Effector memory CD8-positive, alpha-beta T cell (primary cell): ENCODE data around the gene LRRC73.

Experiments used
- ATAC-seq: fragments of 150-1000 bp; cut with Tn5 transposase; replicated peaks from 2 replicates; pipeline ENCODE4 v1.10.0; 2021; ENCODE audit warnings: mild to moderate bottlenecking, moderate library complexity
- DNase-seq, 3 experiments: peaks; one replicate each; pipeline ENCODE4 v3.0.0; 2021
- H3K27ac Mint-ChIP-seq, 2 donors: one replicate each; pipeline ENCODE4 v1.8.0; 2022; ENCODE audit warnings: mild to moderate bottlenecking in 2 of 2, mixed read lengths in 2 of 2, moderate library complexity in 2 of 2
- H3K27me3 Mint-ChIP-seq, 2 donors: one replicate each; pipeline ENCODE4 v1.8.0; 2022; ENCODE audit warnings: mixed read lengths in 2 of 2
- H3K36me3 Mint-ChIP-seq: one replicate; pipeline ENCODE4 v1.8.0; 2022; ENCODE audit warnings: mild to moderate bottlenecking, moderate library complexity, mixed read lengths; ENCODE audit not compliant: insufficient read depth
- H3K4me1 Mint-ChIP-seq, 2 donors: one replicate each; pipeline ENCODE4 v1.8.0; 2022; ENCODE audit warnings: low read depth in 2 of 2, mixed read lengths in 2 of 2
- H3K4me3 Mint-ChIP-seq, 2 donors: one replicate each; pipeline ENCODE4 v1.8.0; 2022; ENCODE audit warnings: mild to moderate bottlenecking in 2 of 2, mixed read lengths in 2 of 2, moderate library complexity in 2 of 2
- H3K9me3 Mint-ChIP-seq, 2 donors: one replicate each; pipeline ENCODE4 v1.8.0; 2022; ENCODE audit warnings: mixed read lengths in 2 of 2

The LRRC73 gene

GRCh38 chr6:43521836-43522235, 11.7 kb upstream of the LRRC73 start:
- H3K9me3 Mint-ChIP-seq = no peaks in the 10 kb centered on the region
- H3K27me3 Mint-ChIP-seq = no peaks in the 10 kb centered on the region
- no peak overlapping the region for H3K4me3 Mint-ChIP-seq
- DNase-seq (no peak), ATAC-seq (no peak)
- peaks cover 50% of the 10 kb centered on the region for H3K36me3 Mint-ChIP-seq
- H3K27ac Mint-ChIP-seq = no peak overlapping the region
- no peaks in the 10 kb centered on the region for H3K4me1 Mint-ChIP-seq

GRCh38 chr6:43520097-43520496, 10.0 kb upstream of the LRRC73 start:
- peaks cover 10 to 13% of the 10 kb centered on the region in 2 donors for H3K4me1 Mint-ChIP-seq
- H3K9me3 Mint-ChIP-seq = no peaks in the 10 kb centered on the region
- H3K36me3 Mint-ChIP-seq = peaks cover 48% of the 10 kb centered on the region
- no peak overlapping the region for H3K4me3 Mint-ChIP-seq
- no peak overlapping the region for H3K27ac Mint-ChIP-seq
- DNase-seq = no peak
- no peak for ATAC-seq
- H3K27me3 Mint-ChIP-seq = no peaks in the 10 kb centered on the region

GRCh38 chr6:43517505-43518357, 7.6 kb upstream of the LRRC73 start:
- no peaks in the 10 kb centered on the region for H3K27me3 Mint-ChIP-seq
- no peak overlapping the region for H3K4me3 Mint-ChIP-seq
- H3K36me3 Mint-ChIP-seq = peaks cover 50% of the 10 kb centered on the region
- H3K27ac Mint-ChIP-seq = no peak overlapping the region
- H3K4me1 Mint-ChIP-seq = peaks cover 22 to 28% of the 10 kb centered on the region in 2 donors
- no peaks in the 10 kb centered on the region for H3K9me3 Mint-ChIP-seq
- DNase-seq (no peak), ATAC-seq (peak; percentile 2)

GRCh38 chr6:43516697-43517504, 6.8 kb upstream of the LRRC73 start, which contains the start of the genes POLR1C and YIPF3:
POLR1C (plus strand) TSS chr6:43517089; CDS start chr6:43517110, 21 bp downstream.
YIPF3 (minus strand) TSS chr6:43516926; CDS start chr6:43516807, 119 bp downstream.
- Mint-ChIP-seq H3K36me3 (peaks cover 43% of the 10 kb centered on the region), H3K27ac (no peak within 1 kb of the TSS), H3K4me1 (peaks cover 23 to 31% of the 10 kb centered on the region in 2 donors), H3K9me3 (no peaks in the 10 kb centered on the region), H3K4me3 (no peak within 1 kb of the TSS), H3K27me3 (no peaks in the 10 kb centered on the region)
- peak; percentile 95 to 97 (median 95) for DNase-seq
- ATAC-seq = peak; percentile 93

- ATAC-seq = peak; percentile 5
- Mint-ChIP-seq H3K36me3 (peaks cover 37% of the 10 kb centered on the region), H3K27ac (no peak overlapping the region)
Measured at GRCh38 chr6:43516367-43516696, 6.2 kb upstream of the LRRC73 start.

GRCh38 chr6:43515808-43516207, 5.7 kb upstream of the LRRC73 start:
- H3K4me3 Mint-ChIP-seq = no peak overlapping the region
- DNase-seq = no peak
- no peaks in the 10 kb centered on the region for H3K9me3 Mint-ChIP-seq
- H3K27me3 Mint-ChIP-seq = no peaks in the 10 kb centered on the region
- no peak for ATAC-seq
- peaks cover 34% of the 10 kb centered on the region for H3K36me3 Mint-ChIP-seq
- peaks cover 28 to 31% of the 10 kb centered on the region in 2 donors for H3K4me1 Mint-ChIP-seq
- H3K27ac Mint-ChIP-seq = peak overlapping the region in 1 of 2 donors; percentile 52

More at GRCh38 chr6:43516367-43516696, 6.2 kb upstream of the LRRC73 start:
- Mint-ChIP-seq H3K9me3 (no peaks in the 10 kb centered on the region), H3K4me1 (peaks cover 27 to 31% of the 10 kb centered on the region in 2 donors), H3K27me3 (no peaks in the 10 kb centered on the region), H3K4me3 (no peak overlapping the region)
- no peak for DNase-seq

- no peak overlapping the region for H3K4me3 Mint-ChIP-seq
- H3K27ac Mint-ChIP-seq = peak overlapping the region in 1 of 2 donors; percentile 78
- no peak for DNase-seq
- no peak for ATAC-seq
- H3K27me3 Mint-ChIP-seq = peaks cover 14 to 26% of the 10 kb centered on the region in 2 donors
- H3K4me1 Mint-ChIP-seq = peaks cover 36 to 47% of the 10 kb centered on the region in 2 donors
- H3K36me3 Mint-ChIP-seq = peaks cover 37% of the 10 kb centered on the region
- H3K9me3 Mint-ChIP-seq = no peaks in the 10 kb centered on the region
Measured at GRCh38 chr6:43511824-43512415, 1.8 kb upstream of the LRRC73 start.

- no peaks in the 10 kb centered on the region for H3K9me3 Mint-ChIP-seq
- H3K27ac Mint-ChIP-seq = peak overlapping the region in 1 of 2 donors; percentile 86
- H3K4me1 Mint-ChIP-seq = peaks cover 37 to 52% of the 10 kb centered on the region in 2 donors
- DNase-seq (no peak), ATAC-seq (no peak)
- peak overlapping the region; percentile 87 to 88 for H3K4me3 Mint-ChIP-seq
- peaks cover 14 to 26% of the 10 kb centered on the region in 2 donors for H3K27me3 Mint-ChIP-seq
- peaks cover 43% of the 10 kb centered on the region for H3K36me3 Mint-ChIP-seq
Measured at GRCh38 chr6:43510827-43511163, 649 bp upstream of the LRRC73 start.

- H3K27ac Mint-ChIP-seq = peak overlapping the region; percentile 2 to 86
- H3K9me3 Mint-ChIP-seq = no peaks in the 10 kb centered on the region
- H3K27me3 Mint-ChIP-seq = peaks cover 14 to 26% of the 10 kb centered on the region in 2 donors
- peak overlapping the region; percentile 87 to 88 for H3K4me3 Mint-ChIP-seq
- peaks cover 38% of the 10 kb centered on the region for H3K36me3 Mint-ChIP-seq
- no peak for DNase-seq
- ATAC-seq = no peak
- H3K4me1 Mint-ChIP-seq = peaks cover 23 to 40% of the 10 kb centered on the region in 2 donors
Measured at GRCh38 chr6:43509142-43509983, 783 bp downstream of the LRRC73 start.

- Mint-ChIP-seq H3K4me1 (peaks cover 21 to 38% of the 10 kb centered on the region in 2 donors), H3K4me3 (peak overlapping the region; percentile 87 to 88), H3K36me3 (peaks cover 36% of the 10 kb centered on the region), H3K9me3 (no peaks in the 10 kb centered on the region), H3K27me3 (peaks cover 14 to 26% of the 10 kb centered on the region in 2 donors), H3K27ac (peak overlapping the region; percentile 2 to 86)
- ATAC-seq (no peak), DNase-seq (no peak)
Measured at GRCh38 chr6:43508481-43509141, 1.5 kb downstream of the LRRC73 start.

- peak; percentile 83 to 84 (median 83) for DNase-seq
- H3K9me3 Mint-ChIP-seq = no peaks in the 10 kb centered on the region
- peak; percentile 71 for ATAC-seq
- peaks cover 30% of the 10 kb centered on the region for H3K36me3 Mint-ChIP-seq
- peaks cover 12 to 33% of the 10 kb centered on the region in 2 donors for H3K4me1 Mint-ChIP-seq
- peaks cover 14 to 26% of the 10 kb centered on the region in 2 donors for H3K27me3 Mint-ChIP-seq
- no peak overlapping the region for H3K4me3 Mint-ChIP-seq
- peak overlapping the region; percentile 90 to 92 for H3K27ac Mint-ChIP-seq
Measured at GRCh38 chr6:43506667-43507471, 3.3 kb downstream of the LRRC73 start.
